ENCODE data around the gene KARS1.

DNA sequence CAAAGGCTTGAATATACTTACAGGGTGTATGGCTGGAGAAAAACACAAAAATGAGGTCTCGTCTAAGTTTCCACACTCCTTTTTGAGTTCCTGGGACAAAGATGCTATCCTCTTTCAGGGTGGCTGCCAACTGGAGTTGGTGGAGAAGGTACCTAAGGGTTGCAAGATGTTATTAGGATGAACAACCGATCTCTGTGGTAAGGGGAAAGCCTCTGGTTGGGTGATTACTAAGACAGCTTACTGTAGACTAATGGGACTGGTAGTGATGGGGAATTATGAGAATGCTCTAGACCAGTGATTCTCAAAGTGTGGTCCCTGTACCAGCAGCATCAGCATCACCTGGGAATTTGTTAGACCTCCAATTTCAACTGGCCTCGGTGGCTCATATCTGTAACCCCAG, 30.3 kb downstream of the KARS1 start:
- TF ChIP-seq, protein P1, sequence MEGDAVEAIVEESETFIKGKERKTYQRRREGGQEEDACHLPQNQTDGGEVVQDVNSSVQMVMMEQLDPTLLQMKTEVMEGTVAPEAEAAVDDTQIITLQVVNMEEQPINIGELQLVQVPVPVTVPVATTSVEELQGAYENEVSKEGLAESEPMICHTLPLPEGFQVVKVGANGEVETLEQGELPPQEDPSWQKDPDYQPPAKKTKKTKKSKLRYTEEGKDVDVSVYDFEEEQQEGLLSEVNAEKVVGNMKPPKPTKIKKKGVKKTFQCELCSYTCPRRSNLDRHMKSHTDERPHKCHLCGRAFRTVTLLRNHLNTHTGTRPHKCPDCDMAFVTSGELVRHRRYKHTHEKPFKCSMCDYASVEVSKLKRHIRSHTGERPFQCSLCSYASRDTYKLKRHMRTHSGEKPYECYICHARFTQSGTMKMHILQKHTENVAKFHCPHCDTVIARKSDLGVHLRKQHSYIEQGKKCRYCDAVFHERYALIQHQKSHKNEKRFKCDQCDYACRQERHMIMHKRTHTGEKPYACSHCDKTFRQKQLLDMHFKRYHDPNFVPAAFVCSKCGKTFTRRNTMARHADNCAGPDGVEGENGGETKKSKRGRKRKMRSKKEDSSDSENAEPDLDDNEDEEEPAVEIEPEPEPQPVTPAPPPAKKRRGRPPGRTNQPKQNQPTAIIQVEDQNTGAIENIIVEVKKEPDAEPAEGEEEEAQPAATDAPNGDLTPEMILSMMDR (conservative IDR thresholded peaks at IDR 0.05 in 1 of 2, IDR thresholded peaks at IDR 0.05 in 1 of 2; ENCODE audit: low read depth in 1 of 2, low read length in 2 of 2) = no peak
- no peak for TF ChIP-seq EZH2 (IDR thresholded peaks at IDR 0.05; ENCODE audit: low read length, missing control alignments)
